ENCODE measurements around the gene SFXN2.
"Not testable (repeated sequence)": the region's sequence is repeated elsewhere in the genome, so short reads cannot be mapped to it uniquely, and the experiment has no call there.

The SFXN2 gene

GRCh38 chr10:102683736-102684135 is 30.7 kb upstream of the SFXN2 start:
- H4K12ac ChIP-seq (ENCODE audit: low read depth, low read length), result no peak overlapping the region
- no peak overlapping the region for H2AFZ ChIP-seq (ENCODE audit: insufficient read depth, low read length, poor library complexity)
- H3K23ac ChIP-seq (ENCODE audit: low read length), result no peak overlapping the region
- H3K18ac ChIP-seq (ENCODE audit: low read length), result no peak overlapping the region
- H3K79me2 ChIP-seq (ENCODE audit: control insufficient read depth, insufficient read depth, low read length, poor library complexity), result no peaks in the 10 kb centered on the region
- no peak overlapping the region for H3K4me3 ChIP-seq (ENCODE audit: low read depth, low read length)
- H4K8ac ChIP-seq (ENCODE audit: low read depth, low read length), result no peak overlapping the region
- no peak for DNase-seq
- H3K14ac ChIP-seq (ENCODE audit: low read length), result no peak overlapping the region
- no peaks in the 10 kb centered on the region for H3K79me1 ChIP-seq (ENCODE audit: low read length)
- no peak overlapping the region for H2AK5ac ChIP-seq (ENCODE audit: low read length)
- no peak overlapping the region for H3K4ac ChIP-seq (ENCODE audit: low read depth, low read length)
- no peak overlapping the region for H3K27ac ChIP-seq (ENCODE audit: low read depth, low read length)
- H2BK12ac ChIP-seq (ENCODE audit: low read length), result no peak overlapping the region
- no peaks in the 10 kb centered on the region for H3K27me3 ChIP-seq (ENCODE audit: insufficient read depth, low read length)
- peaks cover 0 to 4% of the 10 kb centered on the region in 2 experiments for H3K4me1 ChIP-seq (ENCODE audit: control insufficient read depth in 1 of 2, insufficient read depth in 2 of 2, low read length in 2 of 2)
- H3K4me2 ChIP-seq (ENCODE audit: low read length), result no peak overlapping the region
- peaks cover 3 to 13% of the 10 kb centered on the region in 2 experiments for H3K36me3 ChIP-seq (ENCODE audit: control insufficient read depth in 1 of 2, insufficient read depth in 2 of 2, low read length in 2 of 2)
- no peak overlapping the region for H4K91ac ChIP-seq (ENCODE audit: low read depth, low read length)
- H3K9ac ChIP-seq (ENCODE audit: low read length), result no peak overlapping the region
- no CpG with 5 or more reads among the region's 5 CpGs for WGBS (ENCODE audit: extremely low coverage, insufficient coverage, insufficient read length)
- H2BK5ac ChIP-seq (ENCODE audit: low read depth, low read length, poor library complexity), result no peak overlapping the region
- H2BK120ac ChIP-seq (ENCODE audit: insufficient read depth, low read length, poor library complexity), result no peak overlapping the region
- no peaks in the 10 kb centered on the region for H3K9me3 ChIP-seq (ENCODE audit: insufficient read depth, low read depth, low read length)

GRCh38 chr10:102691285-102692066 is 23.0 kb upstream of the SFXN2 start:
- H3K79me1 ChIP-seq (ENCODE audit: low read length), result no peaks in the 10 kb centered on the region
- H3K14ac ChIP-seq (ENCODE audit: low read length), result no peak overlapping the region
- H3K4me1 ChIP-seq (ENCODE audit: control insufficient read depth in 1 of 2, insufficient read depth in 2 of 2, low read length in 2 of 2), result no peaks in the 10 kb centered on the region
- no peak overlapping the region for H3K18ac ChIP-seq (ENCODE audit: low read length)
- no peak for DNase-seq
- H3K4me3 ChIP-seq (ENCODE audit: low read depth, low read length), result no peak overlapping the region
- no peak overlapping the region for H2BK12ac ChIP-seq (ENCODE audit: low read length)
- H2BK5ac ChIP-seq (ENCODE audit: low read depth, low read length, poor library complexity), result no peak overlapping the region
- no peak overlapping the region for H2AFZ ChIP-seq (ENCODE audit: insufficient read depth, low read length, poor library complexity)
- H3K9me3 ChIP-seq (ENCODE audit: insufficient read depth, low read depth, low read length), result no peaks in the 10 kb centered on the region
- no peaks in the 10 kb centered on the region for H3K27me3 ChIP-seq (ENCODE audit: insufficient read depth, low read length)
- H4K8ac ChIP-seq (ENCODE audit: low read depth, low read length), result no peak overlapping the region
- no peak overlapping the region for H3K4ac ChIP-seq (ENCODE audit: low read depth, low read length)
- no peaks in the 10 kb centered on the region for H3K79me2 ChIP-seq (ENCODE audit: control insufficient read depth, insufficient read depth, low read length, poor library complexity)
- WGBS (ENCODE audit: extremely low coverage, insufficient coverage, insufficient read length), result no CpG with 5 or more reads among the region's 8 CpGs
- no peak overlapping the region for H3K9ac ChIP-seq (ENCODE audit: low read length)
- no peak overlapping the region for H3K4me2 ChIP-seq (ENCODE audit: low read length)
- H4K91ac ChIP-seq (ENCODE audit: low read depth, low read length), result no peak overlapping the region
- H4K12ac ChIP-seq (ENCODE audit: low read depth, low read length), result no peak overlapping the region
- no peak overlapping the region for H2BK120ac ChIP-seq (ENCODE audit: insufficient read depth, low read length, poor library complexity)
- H3K23ac ChIP-seq (ENCODE audit: low read length), result no peak overlapping the region
- H3K27ac ChIP-seq (ENCODE audit: low read depth, low read length), result no peak overlapping the region
- no peak overlapping the region for H2AK5ac ChIP-seq (ENCODE audit: low read length)
- H3K36me3 ChIP-seq (ENCODE audit: control insufficient read depth in 1 of 2, insufficient read depth in 2 of 2, low read length in 2 of 2), result peaks cover 3 to 4% of the 10 kb centered on the region in 2 experiments

DNA sequence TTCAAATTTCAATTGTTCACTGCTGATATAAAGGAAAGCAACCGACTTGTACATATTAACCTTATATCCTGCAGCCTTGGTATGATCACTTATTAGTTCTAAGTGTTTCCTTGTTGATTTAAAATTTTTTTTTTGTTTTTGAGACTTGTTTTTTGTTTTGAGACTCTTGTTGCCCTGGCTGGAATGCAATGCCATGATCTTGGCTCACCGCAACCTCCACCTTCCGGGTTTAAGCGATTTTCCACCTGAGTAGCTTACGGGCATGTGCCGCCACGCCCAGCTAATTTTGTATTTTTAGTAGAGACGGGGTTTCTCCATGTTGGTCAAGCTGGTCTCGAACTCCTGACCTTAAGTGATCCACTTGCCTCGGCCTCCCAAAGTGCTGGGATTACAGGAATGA is 19.0 kb upstream of the SFXN2 start:
- not testable (repeated sequence) for H2AFZ ChIP-seq (ENCODE audit: insufficient read depth, low read length, poor library complexity); H4K8ac ChIP-seq (ENCODE audit: low read depth, low read length); H2BK120ac ChIP-seq (ENCODE audit: insufficient read depth, low read length, poor library complexity); H3K4ac ChIP-seq (ENCODE audit: low read depth, low read length); H2BK12ac ChIP-seq (ENCODE audit: low read length); H3K4me1 ChIP-seq (ENCODE audit: control insufficient read depth in 1 of 2, insufficient read depth in 2 of 2, low read length in 2 of 2); H3K36me3 ChIP-seq (ENCODE audit: control insufficient read depth in 1 of 2, insufficient read depth in 2 of 2, low read length in 2 of 2); H3K79me2 ChIP-seq (ENCODE audit: control insufficient read depth, insufficient read depth, low read length, poor library complexity); H3K79me1 ChIP-seq (ENCODE audit: low read length); H2BK5ac ChIP-seq (ENCODE audit: low read depth, low read length, poor library complexity); H4K91ac ChIP-seq (ENCODE audit: low read depth, low read length); H3K4me2 ChIP-seq (ENCODE audit: low read length); H3K18ac ChIP-seq (ENCODE audit: low read length); H4K12ac ChIP-seq (ENCODE audit: low read depth, low read length); H3K14ac ChIP-seq (ENCODE audit: low read length); H3K27me3 ChIP-seq (ENCODE audit: insufficient read depth, low read length); H3K4me3 ChIP-seq (ENCODE audit: low read depth, low read length); H3K23ac ChIP-seq (ENCODE audit: low read length); H2AK5ac ChIP-seq (ENCODE audit: low read length); H3K9me3 ChIP-seq (ENCODE audit: insufficient read depth, low read depth, low read length); H3K9ac ChIP-seq (ENCODE audit: low read length); H3K27ac ChIP-seq (ENCODE audit: low read depth, low read length)
- WGBS (ENCODE audit: extremely low coverage, insufficient coverage, insufficient read length), result no CpG with 5 or more reads among the region's 10 CpGs
- DNase-seq, result peak in 1 of 2 donors; percentile 21

DNA sequence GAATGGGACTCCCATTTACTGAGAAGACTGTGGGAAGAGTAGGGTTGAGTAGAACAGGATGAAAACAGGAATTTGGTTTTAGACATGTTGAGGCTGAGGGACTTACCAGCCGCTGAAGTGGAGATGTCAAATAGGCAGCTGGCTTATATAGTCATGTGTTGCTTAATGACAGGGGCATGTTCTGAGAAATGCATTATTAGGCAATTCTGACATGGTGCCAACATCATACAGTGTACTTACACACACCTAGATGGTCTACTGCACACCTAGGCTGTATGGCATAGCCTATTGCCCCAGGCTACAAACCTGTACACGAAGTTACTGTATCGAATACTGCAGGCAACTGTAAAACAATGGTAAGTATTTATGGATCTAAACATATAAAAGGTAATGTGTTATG is 17.7 kb upstream of the SFXN2 start:
- DNase-seq, result peak in 1 of 2 donors; percentile 29
- Histone ChIP-seq H3K27me3 (ENCODE audit: insufficient read depth, low read length) (no peaks in the 10 kb centered on the region), H3K4ac (ENCODE audit: low read depth, low read length) (no peak overlapping the region), H3K4me2 (ENCODE audit: low read length) (no peak overlapping the region), H2AK5ac (ENCODE audit: low read length) (no peak overlapping the region), H3K14ac (ENCODE audit: low read length) (no peak overlapping the region), H3K9me3 (ENCODE audit: insufficient read depth, low read depth, low read length) (no peaks in the 10 kb centered on the region), H2AFZ (ENCODE audit: insufficient read depth, low read length, poor library complexity) (no peak overlapping the region), H4K12ac (ENCODE audit: low read depth, low read length) (no peak overlapping the region), H3K79me1 (ENCODE audit: low read length) (no peaks in the 10 kb centered on the region), H3K36me3 (ENCODE audit: control insufficient read depth in 1 of 2, insufficient read depth in 2 of 2, low read length in 2 of 2) (peaks cover 3 to 10% of the 10 kb centered on the region in 2 experiments), H3K79me2 (ENCODE audit: control insufficient read depth, insufficient read depth, low read length, poor library complexity) (no peaks in the 10 kb centered on the region), H2BK120ac (ENCODE audit: insufficient read depth, low read length, poor library complexity) (no peak overlapping the region), H3K9ac (ENCODE audit: low read length) (no peak overlapping the region), H3K4me1 (ENCODE audit: control insufficient read depth in 1 of 2, insufficient read depth in 2 of 2, low read length in 2 of 2) (no peaks in the 10 kb centered on the region), H3K23ac (ENCODE audit: low read length) (no peak overlapping the region), H2BK12ac (ENCODE audit: low read length) (no peak overlapping the region), H2BK5ac (ENCODE audit: low read depth, low read length, poor library complexity) (no peak overlapping the region), H3K4me3 (ENCODE audit: low read depth, low read length) (no peak overlapping the region), H3K27ac (ENCODE audit: low read depth, low read length) (no peak overlapping the region), H4K8ac (ENCODE audit: low read depth, low read length) (no peak overlapping the region), H4K91ac (ENCODE audit: low read depth, low read length) (no peak overlapping the region), H3K18ac (ENCODE audit: low read length) (no peak overlapping the region)
- no CpG with 5 or more reads among the region's 3 CpGs for WGBS (ENCODE audit: extremely low coverage, insufficient coverage, insufficient read length)
